GM18502 (cell line): ENCODE measurements around the gene OTOA.
"Not testable (repeated sequence)": the region's sequence is repeated elsewhere in the genome, so short reads cannot be mapped to it uniquely, and the experiment has no call there.

ENCODE experiments used
- ATAC-seq: cut with Tn5 transposase; IDR thresholded peaks from one replicate; pipeline ENCODE4 v1.9.1; 2021; ENCODE audit warnings: mild to moderate bottlenecking; ENCODE audit not compliant: unreplicated experiment, poor library complexity

The OTOA gene

DNA sequence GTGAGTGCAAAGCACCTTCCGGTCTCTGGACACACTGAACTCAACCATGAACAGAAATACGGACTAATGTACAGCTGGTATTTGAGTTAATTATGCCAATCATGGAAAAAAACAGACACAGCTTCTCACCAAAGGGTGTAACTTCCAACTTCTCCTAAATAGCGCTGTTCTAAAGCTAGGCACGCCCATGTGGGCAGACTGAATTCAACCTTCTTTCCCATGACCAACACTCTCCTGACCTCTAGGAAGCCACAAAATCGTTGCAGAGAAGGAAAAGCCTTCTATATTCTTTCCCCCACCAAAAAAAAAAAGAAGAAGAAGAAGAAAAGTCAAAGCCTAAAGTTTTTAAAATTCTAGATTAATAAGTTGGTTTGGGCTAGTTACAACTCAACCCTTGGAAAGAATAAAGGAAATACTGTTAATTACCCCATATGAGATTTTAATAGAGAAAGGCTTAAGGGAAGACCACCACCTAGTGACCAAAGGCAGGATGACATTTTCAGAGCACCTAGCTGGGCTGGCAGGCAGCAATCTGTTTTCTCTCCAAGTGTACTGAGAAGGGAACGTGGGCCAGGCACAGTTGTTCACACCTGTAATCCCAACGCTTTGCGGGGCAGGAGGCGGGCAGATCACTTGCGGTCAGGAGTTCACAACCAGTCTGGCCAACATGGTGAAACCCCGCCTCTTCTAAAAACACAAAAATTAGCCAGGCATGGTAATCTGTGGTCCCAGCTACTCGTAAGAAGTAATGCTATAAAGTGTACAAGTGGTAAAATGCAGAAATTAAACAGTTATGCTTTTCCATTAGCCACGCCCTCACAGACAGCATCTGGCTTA lies 138.0 kb downstream of the OTOA start:
- not testable (repeated sequence) for ATAC-seq

DNA sequence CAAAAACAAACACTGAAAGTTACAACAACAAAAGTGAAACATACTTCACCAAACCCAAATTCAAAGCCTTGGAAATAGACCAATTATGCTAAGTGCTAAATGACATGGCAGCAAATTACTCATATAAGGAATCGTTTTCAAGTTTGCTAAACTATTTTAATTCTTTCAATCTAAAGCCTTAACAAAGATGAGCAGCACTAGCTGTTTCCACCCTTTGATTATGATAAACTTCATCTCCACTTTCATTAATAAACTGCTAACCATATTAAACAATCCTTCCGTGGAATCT lies 138.6 kb downstream of the OTOA start:
- ATAC-seq, result not testable (repeated sequence)
